DND-41 (cell line): ENCODE results near the gene IST1.

Source experiments
- ATAC-seq: fragments of 200-7000 bp; cut with Tn5 transposase; 3 replicates; pipeline ENCODE4 v1.9.1; 2021; ENCODE audit warnings: low read depth; ENCODE audit not compliant: insufficient read depth
- DNase-seq: peaks from one replicate; pipeline ENCODE4 v3.0.0-alpha.2; 2020
- H2AFZ ChIP-seq: 2 replicates; pipeline ENCODE4 v1.6.0; 2012; ENCODE audit warnings: low read depth, low read length
- H3K27ac ChIP-seq: 2 replicates; pipeline ENCODE4 v1.5.1; 2012; ENCODE audit warnings: low read length, inconsistent platforms
- H3K27me3 ChIP-seq: fragments of 200-600 bp; sonication (generic); 2 replicates; pipeline ENCODE4 v1.6.0; 2012; ENCODE audit warnings: low read length, mild to moderate bottlenecking, inconsistent platforms; ENCODE audit not compliant: insufficient read depth, poor library complexity
- H3K36me3 ChIP-seq: 2 replicates; pipeline ENCODE4 v1.5.1; 2012; ENCODE audit warnings: low read length, inconsistent platforms; ENCODE audit not compliant: insufficient read depth
- H3K4me1 ChIP-seq: 2 replicates; pipeline ENCODE4 v1.5.1; 2012; ENCODE audit warnings: mild to moderate bottlenecking, low read length; ENCODE audit not compliant: insufficient read depth
- H3K4me2 ChIP-seq: 2 replicates; pipeline ENCODE4 v1.6.0; 2012; ENCODE audit warnings: mild to moderate bottlenecking, moderate library complexity, low read length, inconsistent platforms; ENCODE audit not compliant: insufficient read depth
- H3K4me3 ChIP-seq, 2 experiments: fragments of 200-600 bp in 1 of 2; shearing (Covaris generic) in 1 of 2; 2 replicates each; pipeline ENCODE4 v1.5.1; 2012 to 2016; ENCODE audit warnings: inconsistent platforms in 2 of 2, low read length in 2 of 2, mild to moderate bottlenecking in 2 of 2, low read depth in 1 of 2, moderate library complexity in 1 of 2
- H3K79me2 ChIP-seq: 2 replicates; pipeline ENCODE4 v1.6.0; 2012; ENCODE audit warnings: low read length, inconsistent platforms; ENCODE audit not compliant: insufficient read depth
- H3K9ac ChIP-seq: 2 replicates; pipeline ENCODE4 v1.6.0; 2012; ENCODE audit warnings: low read depth, mild to moderate bottlenecking, inconsistent platforms, low read length, moderate library complexity
- H3K9me3 ChIP-seq: 2 replicates; pipeline ENCODE4 v1.5.1; 2012; ENCODE audit warnings: low read length, moderate library complexity, mild to moderate bottlenecking, inconsistent platforms; ENCODE audit not compliant: insufficient read depth, severe bottlenecking
- H4K20me1 ChIP-seq: 2 replicates; pipeline ENCODE4 v1.6.0; 2012; ENCODE audit warnings: low read length; ENCODE audit not compliant: insufficient read depth
- EZH2 ChIP-seq: IDR thresholded peaks from 3 replicates; pipeline ENCODE4 v1.6.1; 2012; ENCODE audit warnings: borderline replicate concordance, low read depth, mild to moderate bottlenecking, moderate library complexity, low read length, inconsistent platforms; ENCODE audit not compliant: severe bottlenecking
- TF ChIP-seq, protein P1 (sequence below): IDR thresholded peaks from 2 replicates; pipeline ENCODE4 v1.5.1; 2012; ENCODE audit warnings: borderline replicate concordance, low read length, moderate library complexity, mild to moderate bottlenecking; ENCODE audit not compliant: poor library complexity, severe bottlenecking; ENCODE audit errors: extremely low read depth

IST1 gene

DNA sequence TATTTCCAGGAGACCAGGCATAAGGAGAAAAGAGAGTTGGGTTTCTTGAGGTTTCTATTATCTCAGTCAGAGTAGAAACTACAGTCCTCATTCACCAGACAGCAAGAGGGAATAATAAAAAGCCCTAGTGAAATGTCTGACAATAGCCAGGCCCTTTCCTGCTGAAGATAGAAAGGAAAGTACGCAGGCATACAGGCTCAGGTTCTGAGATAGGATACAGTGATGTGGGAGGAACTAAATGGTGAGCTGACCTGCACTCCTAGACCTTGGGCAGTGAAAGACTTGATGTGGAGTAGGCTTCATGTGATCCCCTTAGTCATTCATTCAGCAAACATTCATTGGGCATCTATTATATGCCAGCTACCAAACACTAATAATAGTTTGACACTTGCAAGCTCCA is 26.2 kb upstream of the IST1 start:
- Histone ChIP-seq H2AFZ (no peak overlapping the region), H3K36me3 (peaks cover 24% of the 10 kb centered on the region), H3K27me3 (no peaks in the 10 kb centered on the region), H3K4me2 (no peak overlapping the region), H3K4me1 (no peaks in the 10 kb centered on the region), H3K4me3 (no peak overlapping the region), H3K27ac (no peak overlapping the region), H3K9me3 (no peaks in the 10 kb centered on the region), H3K9ac (no peak overlapping the region), H4K20me1 (0 out of 2 replicates have a peak, but pooled peaks cover 5% of the 10 kb centered on the region), H3K79me2 (no peaks in the 10 kb centered on the region)
- DNase-seq = no peak
- no peak for TF ChIP-seq EZH2
- TF ChIP-seq, protein P1, sequence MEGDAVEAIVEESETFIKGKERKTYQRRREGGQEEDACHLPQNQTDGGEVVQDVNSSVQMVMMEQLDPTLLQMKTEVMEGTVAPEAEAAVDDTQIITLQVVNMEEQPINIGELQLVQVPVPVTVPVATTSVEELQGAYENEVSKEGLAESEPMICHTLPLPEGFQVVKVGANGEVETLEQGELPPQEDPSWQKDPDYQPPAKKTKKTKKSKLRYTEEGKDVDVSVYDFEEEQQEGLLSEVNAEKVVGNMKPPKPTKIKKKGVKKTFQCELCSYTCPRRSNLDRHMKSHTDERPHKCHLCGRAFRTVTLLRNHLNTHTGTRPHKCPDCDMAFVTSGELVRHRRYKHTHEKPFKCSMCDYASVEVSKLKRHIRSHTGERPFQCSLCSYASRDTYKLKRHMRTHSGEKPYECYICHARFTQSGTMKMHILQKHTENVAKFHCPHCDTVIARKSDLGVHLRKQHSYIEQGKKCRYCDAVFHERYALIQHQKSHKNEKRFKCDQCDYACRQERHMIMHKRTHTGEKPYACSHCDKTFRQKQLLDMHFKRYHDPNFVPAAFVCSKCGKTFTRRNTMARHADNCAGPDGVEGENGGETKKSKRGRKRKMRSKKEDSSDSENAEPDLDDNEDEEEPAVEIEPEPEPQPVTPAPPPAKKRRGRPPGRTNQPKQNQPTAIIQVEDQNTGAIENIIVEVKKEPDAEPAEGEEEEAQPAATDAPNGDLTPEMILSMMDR = no peak
- no peak for ATAC-seq

DNA sequence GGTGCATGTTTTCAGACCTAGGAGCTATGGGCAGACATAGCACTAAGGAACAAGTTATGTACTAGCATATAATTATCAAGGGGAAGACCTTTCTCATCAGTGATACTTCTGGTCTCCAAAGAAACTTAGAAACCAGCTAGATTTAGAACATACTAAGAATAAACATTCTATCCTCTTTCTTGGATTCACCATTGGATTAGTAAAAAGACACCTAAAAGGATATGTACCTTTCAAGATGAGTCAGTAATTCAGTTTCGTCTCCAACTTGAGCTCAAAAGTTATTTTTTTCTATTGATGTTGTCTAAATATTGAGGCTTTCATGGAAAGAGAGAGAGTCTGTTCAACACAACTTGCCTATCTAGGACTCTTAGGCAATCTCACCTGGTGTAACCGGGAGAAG is 24.5 kb upstream of the IST1 start:
- H2AFZ ChIP-seq = no peak overlapping the region
- H3K27ac ChIP-seq = no peak overlapping the region
- 0 out of 2 replicates have a peak, but pooled peaks cover 5% of the 10 kb centered on the region for H4K20me1 ChIP-seq
- H3K79me2 ChIP-seq = no peaks in the 10 kb centered on the region
- no peaks in the 10 kb centered on the region for H3K9me3 ChIP-seq
- H3K4me2 ChIP-seq = no peak overlapping the region
- no peaks in the 10 kb centered on the region for H3K4me1 ChIP-seq
- H3K27me3 ChIP-seq = no peaks in the 10 kb centered on the region
- no peak for ATAC-seq
- H3K4me3 ChIP-seq = no peak overlapping the region
- no peak for TF ChIP-seq EZH2
- H3K36me3 ChIP-seq = peaks cover 17% of the 10 kb centered on the region
- DNase-seq = no peak
- H3K9ac ChIP-seq = no peak overlapping the region

DNA sequence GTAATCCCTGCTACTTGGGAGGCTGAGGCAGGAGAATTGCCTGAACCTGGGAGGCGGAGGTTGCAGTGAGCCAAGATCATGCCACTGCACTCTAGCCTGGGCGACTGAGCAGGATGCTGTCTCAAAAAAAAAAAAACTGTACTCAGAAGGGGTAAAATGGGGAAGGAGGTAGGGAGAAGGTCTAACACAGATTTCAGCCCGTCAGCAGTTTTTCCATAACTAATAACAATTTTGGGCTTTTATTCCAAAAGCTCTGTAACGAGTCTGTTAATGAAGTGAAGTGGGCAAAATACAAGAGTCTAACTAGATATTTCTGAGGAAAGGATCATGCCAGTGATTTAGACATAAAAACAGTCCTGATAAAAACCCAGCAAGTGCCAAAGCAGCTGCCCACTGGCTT is 22.1 kb upstream of the IST1 start:
- 0 out of 2 replicates have a peak, but pooled peaks cover 1% of the 10 kb centered on the region for H4K20me1 ChIP-seq
- no peak for ATAC-seq

DNA sequence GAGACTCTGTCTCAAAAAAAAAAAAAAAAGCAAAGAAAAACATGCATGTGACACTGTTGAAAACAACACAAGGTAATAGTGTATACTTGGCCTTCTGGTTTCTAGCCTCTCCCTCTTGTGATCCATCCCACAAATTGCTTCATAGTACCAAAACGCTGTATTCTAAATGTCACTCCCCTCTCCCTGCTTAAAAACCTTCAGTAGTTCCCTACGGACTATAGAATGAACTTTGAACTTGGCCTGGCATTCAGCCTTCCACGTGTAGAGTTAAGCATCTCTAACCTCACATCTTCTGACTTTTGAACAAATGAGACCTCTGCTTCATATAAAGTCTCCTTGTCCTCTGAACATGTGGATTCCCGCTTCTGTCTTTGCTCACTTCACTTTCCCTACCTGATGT is 16.4 kb upstream of the IST1 start:
- Histone ChIP-seq H3K79me2 (0 out of 2 replicates have a peak, but pooled peaks cover 2% of the 10 kb centered on the region), H3K4me3 (no peak overlapping the region), H3K36me3 (peaks cover 12% of the 10 kb centered on the region), H4K20me1 (peaks cover 23% of the 10 kb centered on the region), H3K9ac (no peak overlapping the region), H3K27me3 (peaks cover 4% of the 10 kb centered on the region), H3K4me1 (peaks cover 42% of the 10 kb centered on the region), H3K9me3 (no peaks in the 10 kb centered on the region), H2AFZ (no peak overlapping the region), H3K27ac (no peak overlapping the region), H3K4me2 (no peak overlapping the region)
- DNase-seq = no peak
- TF ChIP-seq EZH2 = no peak
- TF ChIP-seq, protein P1 = no peak
- no peak for ATAC-seq

More for the DNA sequence above, 22.1 kb upstream of the IST1 start:
- Histone ChIP-seq H3K36me3 (peaks cover under 1% of the 10 kb centered on the region; the same call in 1 of the 2 replicates), H3K4me3 (no peak overlapping the region), H3K27ac (no peak overlapping the region), H3K27me3 (no peaks in the 10 kb centered on the region), H3K9ac (no peak overlapping the region), H3K79me2 (no peaks in the 10 kb centered on the region), H3K4me2 (no peak overlapping the region), H3K9me3 (no peaks in the 10 kb centered on the region), H2AFZ (no peak overlapping the region), H3K4me1 (no peaks in the 10 kb centered on the region)
- DNase-seq = no peak
- no peak for TF ChIP-seq EZH2
- TF ChIP-seq, protein P1 = no peak
